MCF 10A (cell line): Measurements from ENCODE around the gene B4GALT5. TPM values are rescaled to one million over a fixed set of nuclear protein-coding genes. Genes with fewer than 3 reads are reported as not detected.
A peak's percentile ranks its signal among the peaks of the same experiment; 100 is the strongest.
"Not testable (repeated sequence)": the region's sequence is repeated elsewhere in the genome, so short reads cannot be mapped to it uniquely, and the experiment has no call there.

Experiments used
- BruUV-seq: library from RNA; stranded (reverse); fragments of 400-500 nt; replicated peaks from 2 replicates; lab custom pipeline; 2021; lab: Mats Ljungman, UMichigan
- CTCF ChIA-PET: fragments of 300-600 bp; sonication (Branson Sonifier 250); formaldehyde crosslinking; extraction: SDS; loops from one replicate; lab custom pipeline; 2021; ENCODE audit warnings: antibody characterized with exemption, inconsistent platforms; lab: Yijun Ruan, JAX
- POLR2A ChIA-PET: fragments of 300-600, 350-650 bp; sonication (Branson Sonifier 250); formaldehyde crosslinking; extraction: SDS; loops from one replicate; lab custom pipeline; 2020; ENCODE audit warnings: antibody characterized with exemption, inconsistent platforms; lab: Yijun Ruan, JAX
- DNase-seq: peaks from one replicate; pipeline ENCODE4 v3.0.0-alpha.2; 2018; ENCODE audit not compliant: unreplicated experiment
- H3K27ac Mint-ChIP-seq: one replicate; pipeline ENCODE4 v1.8.0; 2022; ENCODE audit warnings: mild to moderate bottlenecking, low read depth, mixed read lengths; ENCODE audit not compliant: unreplicated experiment
- H3K27me3 Mint-ChIP-seq: one replicate; pipeline ENCODE4 v1.8.0; 2022; ENCODE audit warnings: mixed read lengths; ENCODE audit not compliant: insufficient read depth, unreplicated experiment
- H3K36me3 Mint-ChIP-seq: one replicate; pipeline ENCODE4 v1.8.0; 2022; ENCODE audit warnings: mild to moderate bottlenecking, moderate library complexity, mixed read lengths; ENCODE audit not compliant: insufficient read depth, unreplicated experiment
- H3K4me1 Mint-ChIP-seq: one replicate; pipeline ENCODE4 v1.8.0; 2022; ENCODE audit warnings: mixed read lengths; ENCODE audit not compliant: insufficient read depth, unreplicated experiment
- H3K4me3 Mint-ChIP-seq: one replicate; pipeline ENCODE4 v1.8.0; 2022; ENCODE audit warnings: mild to moderate bottlenecking, moderate library complexity, mixed read lengths; ENCODE audit not compliant: unreplicated experiment
- H3K9me3 Mint-ChIP-seq: one replicate; pipeline ENCODE4 v1.8.0; 2022; ENCODE audit warnings: mixed read lengths; ENCODE audit not compliant: unreplicated experiment
- intact Hi-C: fragments of 100-400 bp; cut with micrococcal nuclease; formaldehyde crosslinking; loops from 2 replicates; pipeline ENCODE4 v1.14.1; 2022
- total RNA-seq: library from RNA; stranded (reverse); gene quantifications from 2 replicates; pipeline ENCODE4 v1.2.3, GENCODE V29; 2022
- TF ChIP-seq, protein P1 (sequence below): fragments of 200-600 bp; IDR thresholded peaks from one replicate; pipeline ENCODE4 v1.8.0; 2022; ENCODE audit warnings: antibody characterized with exemption, mild to moderate bottlenecking; ENCODE audit not compliant: unreplicated experiment

B4GALT5 gene
- total RNA-seq, 1 experiment from 2014 or later: 17.1 TPM

DNA sequence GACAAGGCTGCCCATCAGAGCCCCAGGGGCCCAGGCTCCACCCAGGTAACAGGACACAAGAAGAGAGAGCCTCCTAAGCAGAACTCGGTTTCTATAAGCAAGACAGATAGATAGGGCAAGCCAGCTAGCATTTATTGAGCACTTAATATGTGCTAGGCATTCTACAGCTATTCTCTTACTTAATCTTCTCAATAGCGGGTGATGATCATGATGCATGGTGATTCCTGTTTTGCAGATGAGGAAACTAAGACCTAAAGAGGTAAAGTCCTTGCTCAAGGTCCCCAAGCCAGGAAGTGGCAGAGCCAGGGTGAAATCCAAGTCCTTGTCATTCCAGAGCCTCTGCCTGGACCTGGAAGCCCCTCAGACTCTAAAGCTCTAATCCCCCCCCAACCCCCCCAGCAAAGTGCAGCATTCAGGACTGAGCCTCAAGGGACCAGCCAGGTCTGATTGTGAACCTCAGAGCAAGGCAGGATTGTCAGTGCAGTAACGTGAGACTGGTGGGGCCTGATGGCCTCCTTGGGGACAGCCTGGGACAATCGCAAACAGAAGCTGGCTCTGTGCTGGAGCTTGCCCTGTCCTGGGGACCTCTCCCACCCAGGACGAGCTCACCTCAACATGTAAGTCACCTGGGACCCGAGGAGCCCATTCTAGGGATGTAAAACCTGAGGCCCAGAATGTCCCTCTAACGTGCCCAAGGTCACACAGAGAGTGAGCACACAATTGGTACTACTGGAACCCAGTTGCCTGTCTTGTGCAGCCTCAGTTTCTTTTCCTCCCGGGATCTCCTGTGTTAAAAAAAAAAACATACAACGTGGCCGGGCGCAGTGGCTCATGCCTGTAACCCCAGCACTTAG, 97.3 kb downstream of the B4GALT5 start:
- BruUV-seq: no TSS peak
- Mint-ChIP-seq H3K4me3 (no peak overlapping the region), H3K36me3 (no peaks in the 10 kb centered on the region), H3K27me3 (peaks cover 3% of the 10 kb centered on the region), H3K4me1 (peaks cover 9% of the 10 kb centered on the region), H3K9me3 (peaks cover 2% of the 10 kb centered on the region), H3K27ac (no peak overlapping the region)
- ChIA-PET POLR2A (interaction anchor here (0.6 to 1.9 kb wide), 4 partner anchors 75 to 230 kb away, joined by 3 to 9 read pairs (median 3); no protein-coding TSS in a partner anchor), CTCF (interaction anchor here (0.6 to 14.3 kb wide), 6 partner anchors 9 to 297 kb away, joined by 3 to 354 read pairs (median 4); no protein-coding TSS in a partner anchor)
- DNase-seq: no peak
- intact Hi-C loops: no loop called here
- TF ChIP-seq, protein P1, sequence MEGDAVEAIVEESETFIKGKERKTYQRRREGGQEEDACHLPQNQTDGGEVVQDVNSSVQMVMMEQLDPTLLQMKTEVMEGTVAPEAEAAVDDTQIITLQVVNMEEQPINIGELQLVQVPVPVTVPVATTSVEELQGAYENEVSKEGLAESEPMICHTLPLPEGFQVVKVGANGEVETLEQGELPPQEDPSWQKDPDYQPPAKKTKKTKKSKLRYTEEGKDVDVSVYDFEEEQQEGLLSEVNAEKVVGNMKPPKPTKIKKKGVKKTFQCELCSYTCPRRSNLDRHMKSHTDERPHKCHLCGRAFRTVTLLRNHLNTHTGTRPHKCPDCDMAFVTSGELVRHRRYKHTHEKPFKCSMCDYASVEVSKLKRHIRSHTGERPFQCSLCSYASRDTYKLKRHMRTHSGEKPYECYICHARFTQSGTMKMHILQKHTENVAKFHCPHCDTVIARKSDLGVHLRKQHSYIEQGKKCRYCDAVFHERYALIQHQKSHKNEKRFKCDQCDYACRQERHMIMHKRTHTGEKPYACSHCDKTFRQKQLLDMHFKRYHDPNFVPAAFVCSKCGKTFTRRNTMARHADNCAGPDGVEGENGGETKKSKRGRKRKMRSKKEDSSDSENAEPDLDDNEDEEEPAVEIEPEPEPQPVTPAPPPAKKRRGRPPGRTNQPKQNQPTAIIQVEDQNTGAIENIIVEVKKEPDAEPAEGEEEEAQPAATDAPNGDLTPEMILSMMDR: no peak

DNA sequence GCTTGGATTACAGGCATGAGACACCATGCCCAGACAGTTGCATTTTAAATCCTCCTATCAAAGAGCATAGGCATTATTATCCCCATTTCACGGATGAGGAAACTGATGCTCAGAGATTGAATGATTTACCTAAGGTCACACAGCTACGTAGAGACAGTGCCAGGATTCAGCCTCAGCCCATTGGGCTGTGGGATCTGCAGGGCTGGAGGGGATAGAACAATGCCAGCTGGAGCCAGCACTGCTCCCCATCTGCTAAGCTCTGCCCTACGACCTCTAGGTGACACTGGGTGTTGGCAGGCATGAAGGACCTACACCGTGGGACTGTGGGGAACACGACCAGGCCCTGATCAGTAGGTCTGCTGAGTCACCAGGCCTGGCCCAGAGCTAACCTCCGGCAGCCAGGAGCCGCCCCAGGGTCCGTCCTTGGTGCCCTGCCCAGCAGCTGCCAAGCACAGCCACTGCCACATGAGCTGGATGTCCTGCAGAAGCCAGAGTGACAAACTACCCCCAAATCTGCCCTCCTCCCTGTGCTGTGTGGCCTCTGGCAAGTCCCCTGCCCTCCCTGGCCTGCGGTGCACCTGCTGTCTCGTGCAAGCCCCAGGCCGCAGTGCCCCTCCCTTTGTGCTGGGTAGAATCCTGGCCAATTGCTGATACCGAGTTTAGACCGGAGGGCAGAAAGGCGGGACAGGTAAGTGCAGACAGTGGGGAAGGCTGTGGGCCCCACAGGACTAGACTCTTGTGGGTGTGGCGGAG, 98.1 kb downstream of the B4GALT5 start:
- no TSS peak for BruUV-seq
- Mint-ChIP-seq H3K4me1 (peaks cover 13% of the 10 kb centered on the region), H3K36me3 (no peaks in the 10 kb centered on the region), H3K27ac (no peak overlapping the region), H3K4me3 (no peak overlapping the region), H3K27me3 (no peaks in the 10 kb centered on the region), H3K9me3 (no peaks in the 10 kb centered on the region)
- ChIA-PET POLR2A (interaction anchor here (0.6 to 1.9 kb wide), 8 partner anchors 11 to 238 kb away, joined by 3 to 9 read pairs (median 3); no protein-coding TSS in a partner anchor), CTCF (interaction anchor here (0.8 to 14.3 kb wide), 5 partner anchors 8 to 227 kb away, joined by 3 to 354 read pairs (median 3); no protein-coding TSS in a partner anchor)
- intact Hi-C loops: no loop called here
- TF ChIP-seq, protein P1: no peak
- DNase-seq: peak; percentile 64

DNA sequence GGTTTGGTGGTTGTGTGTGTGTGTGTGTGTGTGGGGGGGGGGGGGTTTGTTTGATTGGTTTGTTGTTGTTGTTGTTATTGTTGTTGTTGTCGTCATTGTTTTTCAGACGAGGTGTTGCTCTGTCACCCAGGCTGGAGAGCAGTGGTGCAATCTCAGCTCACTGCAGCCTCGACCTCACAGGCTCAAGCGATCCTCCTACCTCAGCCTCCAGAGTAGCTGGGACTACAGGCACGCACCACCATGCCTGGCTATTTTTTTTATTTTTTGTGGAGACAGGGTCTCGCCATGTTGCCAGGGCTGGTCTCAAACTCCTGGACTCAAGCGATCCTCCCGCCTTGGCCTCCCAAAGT, 98.7 kb downstream of the B4GALT5 start:
- H3K4me3 Mint-ChIP-seq, intact Hi-C loops, BruUV-seq, H3K9me3 Mint-ChIP-seq, H3K27me3 Mint-ChIP-seq, H3K27ac Mint-ChIP-seq, DNase-seq, H3K36me3 Mint-ChIP-seq: not testable (repeated sequence)
- peaks cover 15% of the 10 kb centered on the region for H3K4me1 Mint-ChIP-seq
- CTCF ChIA-PET: interaction anchor here (0.8 to 14.3 kb wide), 8 partner anchors 43 to 272 kb away, joined by 3 to 354 read pairs (median 3); no protein-coding TSS in a partner anchor
- POLR2A ChIA-PET: interaction anchor here (0.8 to 1.9 kb wide), 6 partner anchors 11 to 238 kb away, joined by 3 to 9 read pairs (median 4); no protein-coding TSS in a partner anchor

DNA sequence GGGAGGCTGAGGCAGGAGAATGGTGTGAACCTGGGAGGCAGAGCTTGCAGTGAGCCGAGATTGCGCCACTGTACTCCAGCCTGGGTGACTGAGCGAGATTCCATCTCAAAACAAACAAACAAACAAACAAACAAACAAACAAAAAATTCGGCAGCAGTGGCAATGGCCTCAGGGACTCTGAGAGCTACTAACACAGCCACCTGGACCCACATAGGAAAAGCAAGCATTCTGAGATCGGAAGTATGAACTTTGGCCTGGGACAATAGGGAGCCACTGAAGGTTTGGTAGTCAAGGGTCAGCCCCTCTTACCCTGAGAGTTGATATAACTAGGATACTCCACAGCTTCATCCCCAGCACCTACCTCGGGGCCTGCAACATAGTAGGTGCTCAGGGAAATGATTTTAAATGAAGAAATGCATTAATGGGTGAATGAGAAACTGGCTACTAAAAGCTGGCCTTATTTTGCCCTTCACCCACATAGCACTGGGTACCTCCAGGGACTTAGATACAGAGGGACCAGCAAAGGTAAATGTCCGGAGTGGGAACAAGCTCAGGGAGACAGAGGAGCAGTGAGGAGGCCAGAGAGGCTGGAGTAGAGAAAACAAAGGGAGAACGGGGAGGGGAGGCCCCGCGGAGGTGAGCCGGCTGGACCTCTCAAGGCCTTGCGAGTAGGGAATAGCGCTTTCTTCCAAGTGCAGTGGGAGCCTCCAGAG, 99.2 kb downstream of the B4GALT5 start:
- H3K4me3 Mint-ChIP-seq: no peak overlapping the region
- no peak for DNase-seq
- no peak overlapping the region for H3K27ac Mint-ChIP-seq
- H3K36me3 Mint-ChIP-seq: no peaks in the 10 kb centered on the region
- CTCF ChIA-PET: interaction anchor here (0.6 to 14.3 kb wide), 10 partner anchors 44 to 273 kb away, joined by 3 to 354 read pairs (median 3); no protein-coding TSS in a partner anchor
- intact Hi-C loops: no loop called here
- no peaks in the 10 kb centered on the region for H3K9me3 Mint-ChIP-seq
- TF ChIP-seq, protein P1: no peak
- H3K27me3 Mint-ChIP-seq: no peaks in the 10 kb centered on the region
- peaks cover 15% of the 10 kb centered on the region for H3K4me1 Mint-ChIP-seq
- POLR2A ChIA-PET: interaction anchor here (0.6 to 1.9 kb wide), 5 partner anchors 24 to 455 kb away, joined by 3 to 9 read pairs (median 4); partner anchors contain the start of gene RNF114
- BruUV-seq: no TSS peak
